ENCODE measurements around the gene SYP.
"Not testable (repeated sequence)": the region's sequence is repeated elsewhere in the genome, so short reads cannot be mapped to it uniquely, and the experiment has no call there.

SYP gene

DNA sequence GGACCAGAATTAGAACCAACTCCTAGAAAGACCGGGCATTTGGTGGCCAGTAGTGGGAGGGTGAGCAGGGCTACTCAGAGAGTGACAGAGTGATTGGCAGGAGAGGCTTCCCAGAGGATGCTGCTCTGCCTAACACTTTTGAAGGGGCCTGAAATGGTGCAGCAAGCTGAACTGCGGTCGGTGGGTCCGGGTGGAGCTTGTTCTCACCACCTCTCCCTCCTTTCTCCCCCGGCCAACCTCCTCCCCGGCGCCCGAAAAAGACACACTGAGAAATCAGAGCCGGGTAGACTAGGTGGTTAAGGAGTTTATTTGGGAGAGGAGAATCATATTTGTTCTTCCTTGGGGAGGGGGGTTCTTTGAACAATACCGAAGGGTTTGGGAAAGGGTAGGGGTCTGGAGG, 12.5 kb downstream of the SYP start:
- no peak for DNase-seq

DNA sequence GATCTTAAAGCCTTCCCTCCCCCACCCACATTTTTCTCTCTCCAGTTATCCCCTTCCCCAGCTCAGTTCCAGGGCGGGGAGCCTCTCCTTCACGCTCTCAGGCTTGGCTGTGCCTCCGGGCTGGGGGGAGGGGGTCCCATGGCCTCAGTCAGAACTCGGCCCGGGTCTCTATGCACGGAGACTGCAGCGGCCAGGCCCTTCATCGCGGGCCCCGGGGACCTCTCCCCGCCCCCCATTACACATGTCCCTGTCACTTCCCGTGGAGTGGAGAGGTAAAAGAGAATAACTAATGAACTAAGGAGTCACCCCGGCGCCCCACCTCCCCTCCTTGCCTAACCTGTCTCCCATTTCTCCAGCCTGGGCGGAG, 13.0 kb downstream of the SYP start:
- DNase-seq, result no peak

DNA sequence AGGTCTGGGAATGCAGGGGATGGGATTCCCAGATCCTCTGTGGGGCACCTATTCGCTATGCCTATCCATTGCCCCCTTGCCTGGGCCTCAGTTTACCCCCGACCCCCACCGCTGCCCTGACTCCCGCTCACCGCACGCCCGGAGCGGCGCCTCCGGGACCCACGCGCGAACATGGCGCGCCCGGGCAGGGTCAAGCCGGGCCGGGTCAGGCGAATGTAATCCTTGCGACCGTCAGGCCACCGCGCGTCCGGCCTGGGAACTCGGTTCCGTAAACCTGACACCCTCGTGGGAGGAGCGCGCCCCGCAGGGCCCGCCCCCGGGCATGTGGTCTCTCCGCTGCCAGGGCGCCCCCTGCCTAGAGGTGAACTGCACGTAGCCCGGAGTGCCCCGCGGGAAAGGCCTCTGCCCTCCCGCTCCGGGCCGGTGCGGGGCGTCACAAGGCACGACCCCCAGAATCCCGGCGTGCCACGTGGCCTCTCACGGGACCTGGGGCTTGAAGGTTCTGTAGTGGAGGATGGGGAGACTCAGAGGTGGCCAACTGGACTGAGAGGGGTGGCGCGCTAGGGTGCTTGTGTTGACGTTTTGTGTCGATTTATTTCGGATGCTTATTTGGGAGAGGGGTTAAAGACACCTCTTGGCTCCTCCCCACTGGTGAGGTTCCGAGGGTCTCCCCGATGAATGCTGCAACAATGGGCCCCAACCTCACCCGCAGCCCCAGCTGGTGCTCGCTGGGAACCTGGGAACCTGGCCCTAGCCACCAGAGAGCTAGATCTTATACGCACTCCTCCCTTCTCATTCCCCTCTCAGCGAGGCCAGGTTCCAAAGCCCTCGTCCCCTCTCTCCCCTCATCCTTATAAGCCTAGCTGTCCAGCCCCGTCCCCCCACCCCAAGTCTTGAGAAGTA, 13.6 kb downstream of the SYP start, which contains the start of gene PRICKLE3:
PRICKLE3 (minus strand) TSS at position 249 of the 903 bp plus-strand sequence; CDS start at position 173, 76 bp downstream.
- DNase-seq, result peak; percentile 43 to 44

- DNase-seq, result no peak
Observed at GRCh38 chrX:49184294-49185281, 15.4 kb downstream of the SYP start.

- DNase-seq, result no peak
Observed at GRCh38 chrX:49183701-49184281, 16.2 kb downstream of the SYP start.

DNA sequence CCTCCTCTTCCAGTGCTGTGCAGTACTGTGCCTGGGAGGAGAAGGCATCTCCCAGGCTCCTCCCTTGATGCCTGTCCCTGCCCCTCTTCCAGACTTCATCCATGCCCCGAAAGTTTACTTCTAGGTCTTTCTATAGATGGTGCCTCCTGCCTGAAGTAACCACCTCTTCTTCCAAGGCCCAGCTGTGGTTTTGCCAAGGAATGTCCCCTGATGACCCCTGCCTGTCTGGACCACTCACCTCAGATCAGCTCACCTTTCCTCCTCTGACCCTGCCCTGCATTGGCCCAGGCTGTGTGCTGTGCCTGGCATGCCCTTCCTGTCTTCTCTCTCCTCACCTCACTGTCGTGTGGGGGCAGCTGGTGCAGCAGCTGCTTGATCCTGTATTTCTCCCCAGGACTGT, 20.6 kb downstream of the SYP start:
- DNase-seq, result no peak

GRCh38 chrX:49178537-49178936, 21.5 kb downstream of the SYP start:
- no peak for DNase-seq

DNA sequence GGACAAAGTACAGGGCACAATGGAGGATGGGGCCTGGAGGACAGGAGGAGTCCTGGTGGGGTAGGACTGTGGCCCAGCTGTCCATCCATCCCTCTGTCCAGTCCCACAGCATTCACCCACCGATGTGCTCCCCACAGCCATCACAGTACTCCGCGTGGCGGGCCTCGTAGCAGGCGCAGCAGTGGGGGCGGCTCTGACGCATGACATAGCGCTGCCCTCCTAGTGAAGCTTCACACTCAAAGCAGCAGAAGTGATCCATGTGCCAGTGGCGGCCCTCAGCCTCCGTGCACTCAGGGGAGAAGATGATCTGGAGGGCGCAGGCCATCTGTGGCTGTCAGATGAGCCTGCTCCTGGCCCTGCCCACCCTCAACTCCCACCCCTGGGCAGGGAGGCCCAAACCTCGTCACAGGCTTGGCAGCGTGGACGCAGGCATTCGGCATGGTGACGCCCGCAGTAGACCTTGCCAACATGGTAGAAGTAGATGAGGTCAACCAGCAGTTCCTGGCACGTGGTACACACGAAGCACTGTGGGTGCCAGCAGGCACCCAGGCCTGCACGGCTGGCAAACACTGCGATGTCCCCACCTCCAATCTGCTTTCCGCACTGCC, 22.0 kb downstream of the SYP start:
- no peak for DNase-seq

DNA sequence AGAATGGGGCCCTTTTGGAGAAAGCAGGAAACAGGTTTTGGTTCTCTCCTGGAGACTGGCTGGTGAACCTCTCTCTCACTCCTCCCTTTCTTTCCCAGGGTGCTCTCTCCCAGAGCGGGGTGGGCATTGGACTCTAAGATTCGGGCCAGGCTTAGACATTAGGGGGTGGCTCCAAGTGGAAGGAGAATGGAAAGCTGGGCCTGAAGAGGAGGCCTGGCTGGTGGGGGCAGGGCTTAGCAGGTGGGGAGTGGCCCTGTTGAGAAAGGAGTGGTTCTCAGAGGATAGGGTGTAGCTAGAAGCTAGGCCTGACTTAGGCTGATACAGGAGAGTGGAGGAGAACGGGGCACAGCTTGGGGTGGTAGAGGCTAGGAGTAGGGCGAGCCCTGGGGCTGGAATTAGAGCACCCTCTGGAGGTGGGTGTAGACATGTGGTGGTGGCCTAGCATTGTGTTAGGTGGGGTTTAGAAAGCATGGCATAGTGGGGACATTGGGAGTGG, 22.6 kb downstream of the SYP start:
- peak; percentile 20 to 24 for DNase-seq

DNA sequence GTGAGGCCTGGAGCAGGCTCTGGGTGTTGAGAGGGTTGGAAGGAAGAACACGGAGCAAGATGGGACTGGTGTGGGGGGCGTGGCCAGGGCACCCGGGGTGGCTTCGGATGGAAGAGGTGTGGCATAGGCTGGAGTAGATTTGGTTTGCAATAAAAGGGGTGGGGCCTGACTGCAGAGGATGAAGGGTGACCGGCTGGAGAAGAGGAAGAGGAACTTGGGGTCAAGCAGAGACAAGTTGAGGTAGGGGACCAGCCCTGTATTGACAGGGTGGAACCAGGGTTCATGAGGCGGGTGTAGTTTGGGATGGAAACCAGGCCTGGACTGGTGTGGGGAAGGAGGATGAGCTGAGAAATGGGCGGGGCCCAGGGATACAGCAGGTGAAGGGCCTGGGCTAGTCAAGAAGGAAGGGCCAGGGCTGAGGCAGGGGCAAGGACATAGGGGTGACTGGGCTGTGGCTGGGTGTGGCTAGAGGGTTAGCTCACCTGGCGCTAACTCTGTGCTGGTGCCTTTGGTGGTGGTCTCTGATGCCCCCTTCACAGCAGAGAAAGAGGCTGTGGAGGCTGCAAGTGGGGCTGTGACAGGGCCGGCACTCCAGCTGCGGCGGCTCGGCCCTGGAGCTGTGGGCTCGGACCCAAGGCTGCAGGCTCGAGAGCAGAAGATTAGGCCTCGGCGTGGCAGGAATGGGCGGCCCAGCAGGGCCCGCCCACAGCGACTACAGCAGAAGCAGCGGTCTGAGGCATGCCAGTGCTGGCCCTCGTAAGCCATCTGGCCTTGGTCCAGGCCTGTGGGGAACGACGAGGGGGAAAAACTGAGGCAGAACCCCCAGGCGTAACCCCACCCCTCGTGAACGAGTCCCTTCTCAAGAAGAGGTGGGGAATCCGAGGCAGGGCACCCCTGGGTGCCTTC, 23.3 kb downstream of the SYP start:
- DNase-seq, result peak; percentile 18 to 43

DNA sequence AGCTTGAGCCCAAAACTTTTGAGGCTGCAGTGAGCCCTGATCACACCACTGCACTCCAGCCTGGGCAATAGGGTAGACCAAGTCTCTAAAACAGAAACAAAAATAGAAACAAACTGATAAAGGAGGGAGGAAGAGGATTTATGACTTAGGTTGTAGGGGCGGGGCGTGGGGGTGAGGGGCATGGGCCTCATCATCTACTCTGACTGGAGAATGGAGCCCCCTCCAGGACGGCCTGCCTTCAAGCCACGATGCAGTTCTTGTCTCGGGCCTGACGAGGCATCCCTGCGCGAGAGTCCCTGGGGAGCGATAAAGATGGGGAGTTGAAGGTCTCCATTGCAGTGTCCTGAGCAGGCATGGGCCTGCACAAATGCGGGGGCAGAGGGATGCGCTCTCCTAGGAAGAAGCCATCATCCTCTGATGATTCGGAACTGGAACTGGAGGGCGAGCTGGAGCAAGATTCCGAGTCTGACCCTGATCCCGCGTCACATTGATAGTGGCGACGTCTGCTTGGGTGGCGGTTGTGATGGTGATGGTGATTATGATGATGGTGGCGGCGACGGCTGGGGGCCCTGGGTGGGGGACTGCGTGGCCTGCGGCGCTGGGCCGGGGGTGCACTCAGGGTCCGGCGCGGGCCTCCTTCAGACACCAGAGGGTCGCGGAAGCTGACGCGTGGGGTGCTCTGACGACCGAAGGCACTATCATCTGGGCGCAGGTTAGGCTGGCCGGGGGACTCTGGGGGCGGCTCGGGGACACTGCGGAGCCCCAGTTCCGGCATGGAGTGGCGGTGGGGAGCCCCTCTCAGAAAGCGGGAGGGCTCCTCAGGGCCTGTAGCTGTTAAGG, 24.3 kb downstream of the SYP start:
- DNase-seq, result no peak

DNA sequence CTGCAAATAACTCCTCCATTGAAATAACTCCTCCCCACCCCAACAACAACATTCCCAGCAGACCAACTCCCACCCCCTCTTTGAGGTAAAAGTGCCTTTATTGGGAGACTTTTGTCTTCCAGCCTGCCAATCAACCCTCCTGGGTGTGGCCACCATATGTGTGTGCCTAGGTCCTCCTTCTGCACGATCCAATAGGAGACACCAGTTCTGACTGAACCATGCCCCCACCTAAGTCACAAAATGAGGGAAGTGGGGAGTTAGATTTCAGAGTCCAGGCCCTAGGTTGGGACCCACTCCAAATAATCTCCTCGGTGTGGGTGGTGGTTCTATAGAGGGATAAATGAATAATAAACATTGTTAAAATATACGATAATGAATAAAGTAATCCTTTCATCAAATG, 25.3 kb downstream of the SYP start:
- no peak for DNase-seq

DNA sequence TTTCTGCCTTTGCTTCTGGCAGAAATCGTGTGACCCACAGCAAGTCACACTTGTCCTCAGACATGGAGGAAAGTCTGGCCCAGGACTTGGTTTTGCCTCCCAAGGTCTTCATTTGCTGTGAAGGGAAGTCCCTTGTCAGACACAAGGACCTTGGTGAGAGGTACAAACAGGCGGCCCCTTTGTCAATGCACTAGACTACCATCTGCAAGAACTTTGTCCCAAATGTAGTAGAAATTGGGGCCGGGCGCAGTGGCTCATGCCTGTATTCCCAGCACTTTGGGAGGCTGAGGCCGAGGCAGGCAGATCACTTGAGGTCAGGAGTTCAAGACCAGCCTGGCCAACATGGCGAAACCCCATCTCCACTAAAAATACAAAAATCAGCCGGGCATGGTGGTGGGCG, 26.4 kb downstream of the SYP start:
- DNase-seq, result not testable (repeated sequence)

- peak; percentile 71 to 72 for DNase-seq
Observed at GRCh38 chrX:49172280-49172780, 27.7 kb downstream of the SYP start.

GRCh38 chrX:49171752-49172279, 28.2 kb downstream of the SYP start, which contains the start of gene PLP2:
Gene PLP2, plus strand, starts transcription at chrX:49171898. Its CDS starts 103 bp downstream, at chrX:49172001.
- DNase-seq, result peak in 1 of 2 experiments; percentile 1

GRCh38 chrX:49167740-49168108, 32.3 kb downstream of the SYP start:
- no peak for DNase-seq

- DNase-seq, result peak; percentile 80 to 84
Observed at GRCh38 chrX:49166914-49167739, 32.9 kb downstream of the SYP start.
